Measurements from ENCODE around the gene CLDN5. TPM values are rescaled to one million over a fixed set of nuclear protein-coding genes. Genes with fewer than 3 reads are reported as not detected.

The CLDN5 gene
- total RNA-seq, 2 donors from 2014 or later, result 0.20 to 0.66 TPM

- H3K9me3 Mint-ChIP-seq, result peaks cover 2% of the 10 kb centered on the region
- Histone ChIP-seq H3K9ac (ENCODE audit: extremely low read depth, low read length, poor library complexity, severe bottlenecking) (no peak overlapping the region), H3K4me1 (ENCODE audit: control insufficient read depth, insufficient read depth, low read length) (no peaks in the 10 kb centered on the region), H3K4me3 (ENCODE audit: low read length) (no peak overlapping the region), H3K27ac (ENCODE audit: low read depth, low read length) (no peak overlapping the region), H3K27me3 (ENCODE audit: control insufficient read depth, insufficient read depth, low read length, poor library complexity, severe bottlenecking) (no peaks in the 10 kb centered on the region), H3K36me3 (ENCODE audit: control insufficient read depth, insufficient read depth, low read length) (no peaks in the 10 kb centered on the region), H3K9me3 (ENCODE audit: control insufficient read depth, low read length) (no peaks in the 10 kb centered on the region)
- no peaks in the 10 kb centered on the region for H3K4me1 Mint-ChIP-seq
- H3K4me3 Mint-ChIP-seq, result no peak overlapping the region
- no peak for DNase-seq
- H3K36me3 Mint-ChIP-seq (ENCODE audit: low read depth), result peaks cover 2% of the 10 kb centered on the region
- WGBS, 2 experiments (ENCODE audit: insufficient coverage in 1 of 2, insufficient read length in 1 of 2), result 97 to 100% methylated on average over 1 to 7 of the region's 8 CpGs
- H3K27me3 Mint-ChIP-seq (ENCODE audit: insufficient read depth), result no peaks in the 10 kb centered on the region
- TF ChIP-seq CTCF (conservative IDR thresholded peaks at IDR 0.05), result no peak
- H3K27ac Mint-ChIP-seq, result no peak overlapping the region
These were observed 23.4 kb upstream of the CLDN5 start for GRCh38 chr22:19547620-19548019.

GRCh38 chr22:19546680-19547079, 22.5 kb upstream of the CLDN5 start:
- no peaks in the 10 kb centered on the region for H3K36me3 ChIP-seq (ENCODE audit: control insufficient read depth, insufficient read depth, low read length)
- no peaks in the 10 kb centered on the region for H3K36me3 Mint-ChIP-seq (ENCODE audit: low read depth)
- WGBS, 2 experiments (ENCODE audit: insufficient coverage in 1 of 2, insufficient read length in 1 of 2), result 87 to 100% methylated on average over 3 to 6 of the region's 6 CpGs
- H3K27me3 Mint-ChIP-seq (ENCODE audit: insufficient read depth), result no peaks in the 10 kb centered on the region
- H3K4me3 ChIP-seq (ENCODE audit: low read length), result no peak overlapping the region
- no peaks in the 10 kb centered on the region for H3K9me3 ChIP-seq (ENCODE audit: control insufficient read depth, low read length)
- no peaks in the 10 kb centered on the region for H3K27me3 ChIP-seq (ENCODE audit: control insufficient read depth, insufficient read depth, low read length, poor library complexity, severe bottlenecking)
- H3K4me1 ChIP-seq (ENCODE audit: control insufficient read depth, insufficient read depth, low read length), result no peaks in the 10 kb centered on the region
- no peak overlapping the region for H3K4me3 Mint-ChIP-seq
- TF ChIP-seq CTCF (conservative IDR thresholded peaks at IDR 0.05), result no peak
- no peak overlapping the region for H3K9ac ChIP-seq (ENCODE audit: extremely low read depth, low read length, poor library complexity, severe bottlenecking)
- H3K27ac ChIP-seq (ENCODE audit: low read depth, low read length), result no peak overlapping the region
- H3K27ac Mint-ChIP-seq, result no peak overlapping the region
- H3K4me1 Mint-ChIP-seq, result no peaks in the 10 kb centered on the region
- no peak for DNase-seq
- no peaks in the 10 kb centered on the region for H3K9me3 Mint-ChIP-seq

GRCh38 chr22:19545935-19546207, 21.7 kb upstream of the CLDN5 start:
- H3K27me3 ChIP-seq (ENCODE audit: control insufficient read depth, insufficient read depth, low read length, poor library complexity, severe bottlenecking), result no peaks in the 10 kb centered on the region
- no peak overlapping the region for H3K4me3 Mint-ChIP-seq
- H3K9me3 Mint-ChIP-seq, result no peaks in the 10 kb centered on the region
- no peaks in the 10 kb centered on the region for H3K4me1 ChIP-seq (ENCODE audit: control insufficient read depth, insufficient read depth, low read length)
- 94 to 100% methylated on average over 4 to 5 of the region's 5 CpGs for WGBS, 2 experiments (ENCODE audit: insufficient coverage in 1 of 2, insufficient read length in 1 of 2)
- DNase-seq, result no peak
- no peaks in the 10 kb centered on the region for H3K9me3 ChIP-seq (ENCODE audit: control insufficient read depth, low read length)
- H3K4me3 ChIP-seq (ENCODE audit: low read length), result no peak overlapping the region
- no peak overlapping the region for H3K27ac ChIP-seq (ENCODE audit: low read depth, low read length)
- no peaks in the 10 kb centered on the region for H3K27me3 Mint-ChIP-seq (ENCODE audit: insufficient read depth)
- H3K36me3 Mint-ChIP-seq (ENCODE audit: low read depth), result no peaks in the 10 kb centered on the region
- no peaks in the 10 kb centered on the region for H3K4me1 Mint-ChIP-seq
- no peak overlapping the region for H3K27ac Mint-ChIP-seq
- H3K9ac ChIP-seq (ENCODE audit: extremely low read depth, low read length, poor library complexity, severe bottlenecking), result no peak overlapping the region
- H3K36me3 ChIP-seq (ENCODE audit: control insufficient read depth, insufficient read depth, low read length), result no peaks in the 10 kb centered on the region
- no peak for TF ChIP-seq CTCF (conservative IDR thresholded peaks at IDR 0.05)

All from endodermal cell (in vitro differentiated cells).